SK-N-SH (cell line): ENCODE measurements around the gene ADGRG2. TPM values are rescaled to one million over a fixed set of nuclear protein-coding genes. Genes with fewer than 3 reads are reported as not detected.

Experiments
- CTCF ChIA-PET: fragments of 300-600, 350-600 bp; formaldehyde crosslinking; extraction: SDS; loops from one replicate; lab custom pipeline; 2021; lab: Yijun Ruan, JAX
- POLR2A ChIA-PET: fragments of 350-600 bp; sonication (Branson Sonifier 250); formaldehyde crosslinking; extraction: SDS; loops from one replicate; lab custom pipeline; 2020; ENCODE audit warnings: antibody characterized with exemption, inconsistent platforms; lab: Yijun Ruan, JAX
- DNase-seq: peaks from one replicate; pipeline ENCODE4 v3.0.0; 2012
- H2AFZ ChIP-seq: fragments of 200-600 bp; sonication (generic); 2 replicates; pipeline ENCODE4 v1.8.1; 2016; ENCODE audit warnings: antibody characterized with exemption, mild to moderate bottlenecking, low read depth
- H3F3A ChIP-seq: fragments of 200-600 bp; sonication (generic); replicated peaks from 2 replicates; pipeline ENCODE3; 2016; ENCODE audit warnings: antibody characterized with exemption, mild to moderate bottlenecking; ENCODE audit not compliant: insufficient read depth
- H3K27ac ChIP-seq, 2 experiments: fragments of 200-500 bp in 1 of 2; fragments of 200-600 bp in 1 of 2; sonication (Bioruptor generic) in 1 of 2; sonication (generic), shearing (Covaris generic) in 1 of 2; 2 replicates each; pipeline versions ENCODE4 v1.5.1 to v1.6.1; 2014 to 2016; ENCODE audit warnings: low read depth in 2 of 2, inconsistent platforms in 1 of 2, low read length in 1 of 2, mild to moderate bottlenecking in 1 of 2, mixed read lengths in 1 of 2
- H3K27me3 ChIP-seq: fragments of 200-600 bp; sonication (generic), shearing (Covaris generic); 2 replicates; pipeline ENCODE4 v1.6.1; 2016; ENCODE audit warnings: mixed run types; ENCODE audit not compliant: insufficient read depth
- H3K36me3 ChIP-seq, 2 experiments: fragments of 200-500 bp in 1 of 2; fragments of 200-600 bp in 1 of 2; sonication (Bioruptor generic) in 1 of 2; sonication (generic) in 1 of 2; replicated peaks in 1 of 2; 2 replicates each; pipeline versions ENCODE3 to v1.5.1; 2014 to 2016; ENCODE audit warnings: low read length in 1 of 2, mild to moderate bottlenecking in 1 of 2; ENCODE audit not compliant: insufficient read depth in 2 of 2, control insufficient read depth in 1 of 2
- H3K4me1 ChIP-seq, 2 experiments: fragments of 200-500 bp in 1 of 2; fragments of 200-600 bp in 1 of 2; sonication (Bioruptor generic) in 1 of 2; sonication (generic), shearing (Covaris generic) in 1 of 2; 2 replicates each; pipeline versions ENCODE4 v1.5.1 to v1.6.1; 2014 to 2016; ENCODE audit warnings: low read depth in 1 of 2, low read length in 1 of 2, mixed run types in 1 of 2; ENCODE audit not compliant: insufficient read depth in 2 of 2, control insufficient read depth in 1 of 2
- H3K4me2 ChIP-seq: fragments of 200-600 bp; sonication (generic), shearing (Covaris generic); 2 replicates; pipeline ENCODE4 v1.6.1; 2017; ENCODE audit warnings: mixed run types
- H3K4me3 ChIP-seq, 2 experiments: fragments of 200-500 bp in 1 of 2; fragments of 200-600 bp in 1 of 2; sonication (Bioruptor generic) in 1 of 2; sonication (generic), shearing (Covaris generic) in 1 of 2; 2 replicates each; pipeline versions ENCODE4 v1.5.1 to v1.8.1; 2014 to 2016; ENCODE audit warnings: low read depth in 2 of 2, inconsistent platforms in 1 of 2, low read length in 1 of 2, mild to moderate bottlenecking in 1 of 2, mixed read lengths in 1 of 2, moderate library complexity in 1 of 2
- H3K79me2 ChIP-seq: fragments of 200-600 bp; sonication (generic); 2 replicates; pipeline ENCODE4 v1.8.1; 2017; ENCODE audit warnings: mild to moderate bottlenecking; ENCODE audit not compliant: insufficient read depth
- H3K9ac ChIP-seq: fragments of 200-600 bp; sonication (generic); 2 replicates; pipeline ENCODE4 v1.6.1; 2017; ENCODE audit warnings: mixed run types
- H3K9me2 ChIP-seq: fragments of 200-600 bp; sonication (generic); 2 replicates; pipeline ENCODE4 v1.6.1; 2017; ENCODE audit warnings: mixed run types
- H3K9me3 ChIP-seq: fragments of 200-600 bp; sonication (generic); 2 replicates; pipeline ENCODE4 v1.6.1; 2017; ENCODE audit warnings: mixed run types, mild to moderate bottlenecking, moderate library complexity
- H4K20me1 ChIP-seq: fragments of 200-600 bp; sonication (generic); 2 replicates; pipeline ENCODE4 v1.6.1; 2017; ENCODE audit warnings: mild to moderate bottlenecking, mixed run types; ENCODE audit not compliant: insufficient read depth
- ELF1 ChIP-seq: IDR thresholded peaks from 2 replicates; pipeline ENCODE4 v1.4.0; 2012
- EP300 ChIP-seq, 2 experiments: IDR thresholded peaks; 2 replicates each; pipeline versions ENCODE4 v1.4.0 to v1.6.1; 2012; ENCODE audit warnings: borderline replicate concordance in 1 of 2, low read depth in 1 of 2, low read length in 1 of 2
- EZH2phosphoT487 ChIP-seq: fragments of 200-600 bp; sonication (generic); IDR thresholded peaks from 2 replicates; pipeline ENCODE4 v1.6.1; 2017; ENCODE audit warnings: low read depth, mixed run types, mild to moderate bottlenecking, antibody characterized with exemption, moderate library complexity, borderline replicate concordance
- GATA2 ChIP-seq: sonication (generic); formaldehyde crosslinking; IDR thresholded peaks from 2 replicates; pipeline ENCODE4 v1.5.0; 2020; ENCODE audit warnings: mild to moderate bottlenecking, missing genetic modification reagents
- JUND ChIP-seq: IDR thresholded peaks from 2 replicates; pipeline ENCODE4 v1.4.0; 2012
- MXI1 ChIP-seq: IDR thresholded peaks from 2 replicates; pipeline ENCODE4 v1.6.1; 2012; ENCODE audit warnings: mild to moderate bottlenecking, low read depth, low read length, improper control_type of control experiment
- RAD21 ChIP-seq: IDR thresholded peaks from 2 replicates; pipeline ENCODE4 v1.6.1; 2012; ENCODE audit warnings: mild to moderate bottlenecking, low read length
- RCOR1 ChIP-seq: fragments of 150-350 bp; IDR thresholded peaks from 2 replicates; pipeline ENCODE4 v1.6.1; 2017; ENCODE audit warnings: antibody characterized with exemption, low read length
- RXRA ChIP-seq: IDR thresholded peaks from 2 replicates; pipeline ENCODE4 v1.4.0; 2012; ENCODE audit warnings: low read depth, mild to moderate bottlenecking, borderline replicate concordance
- SIN3A ChIP-seq: IDR thresholded peaks from 2 replicates; pipeline ENCODE4 v1.6.1; 2012; ENCODE audit warnings: low read depth, mild to moderate bottlenecking, low read length, moderate library complexity, borderline replicate concordance
- SMC3 ChIP-seq: IDR thresholded peaks from 2 replicates; pipeline ENCODE4 v1.6.1; 2012; ENCODE audit warnings: low read depth, low read length, improper control_type of control experiment
- TEAD4 ChIP-seq: IDR thresholded peaks from 2 replicates; pipeline ENCODE4 v1.4.0; 2012; ENCODE audit warnings: mild to moderate bottlenecking, borderline replicate concordance; ENCODE audit not compliant: insufficient read depth
- YY1 ChIP-seq: IDR thresholded peaks from 2 replicates; pipeline ENCODE4 v1.4.0; 2012; ENCODE audit warnings: low read depth, mild to moderate bottlenecking
- WGBS: methylation state at CpG from one replicate; pipeline ENCODE4 v1.1.6; 2017; ENCODE audit warnings: low lambda C conversion rate; 5-methylcytosine and 5-hydroxymethylcytosine counted together
- polyA plus RNA-seq, 3 experiments: library from polyadenylated mRNA; depleted of rRNA; stranded (reverse); fragments of >200 nt; gene quantifications; 2 replicates each; pipeline ENCODE4 v1.2.3, GENCODE V29; 2012
- TF ChIP-seq, protein P1 (sequence below): fragments of 200-600 bp; sonication (generic); IDR thresholded peaks from 2 replicates; pipeline ENCODE4 v1.6.1; 2017; ENCODE audit warnings: antibody characterized with exemption, mild to moderate bottlenecking, moderate library complexity
- TF ChIP-seq, protein P2 (sequence below): IDR thresholded peaks from 2 replicates; pipeline ENCODE4 v1.4.0; 2012; ENCODE audit warnings: low read depth, borderline replicate concordance

ADGRG2 gene
- polyA plus RNA-seq, 1 of the 3 experiments (the other 2 are of a cell fraction), result 0.08 TPM

DNA sequence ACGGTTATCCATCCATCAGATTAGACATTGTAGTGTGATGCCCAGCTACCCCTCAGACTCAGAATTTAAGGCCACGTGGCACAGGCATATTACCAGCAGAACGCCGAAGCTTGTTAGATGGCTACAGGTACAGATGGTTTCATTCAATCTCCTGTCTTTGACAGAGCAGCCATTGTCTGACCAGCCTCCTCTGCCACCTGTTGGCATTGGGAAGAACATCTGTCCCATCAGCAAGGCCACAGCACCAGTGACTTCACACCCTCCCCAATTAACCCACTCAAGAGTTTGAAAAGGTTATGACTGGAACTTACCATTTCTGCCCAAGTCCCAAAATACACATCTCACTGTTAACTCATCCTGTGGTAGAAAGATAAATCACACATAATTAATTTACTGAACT lies 116.4 kb downstream of the ADGRG2 start:
- Histone ChIP-seq H3K9ac (no peak overlapping the region), H3K27ac (no peak overlapping the region), H3K4me1 (no peaks in the 10 kb centered on the region), H4K20me1 (no peaks in the 10 kb centered on the region), H2AFZ (no peak overlapping the region), H3F3A (no peaks in the 10 kb centered on the region), H3K79me2 (no peaks in the 10 kb centered on the region), H3K4me2 (no peak overlapping the region), H3K27me3 (no peaks in the 10 kb centered on the region), H3K36me3 (no peaks in the 10 kb centered on the region), H3K9me2 (no peaks in the 10 kb centered on the region), H3K9me3 (no peaks in the 10 kb centered on the region), H3K4me3 (no peak overlapping the region)
- no peak for TF ChIP-seq RXRA
- peak; percentile 25; the same call in 1 of the 2 replicates for TF ChIP-seq RAD21
- peak; percentile 14 for DNase-seq
- ChIA-PET CTCF (interaction anchor here (1.5 to 7.2 kb wide), 3 partner anchors 10 to 596 kb away, joined by 3 to 52 read pairs (median 4); no protein-coding TSS in a partner anchor), POLR2A (no interaction called here)
- 53% methylated on average over 4 of the region's 4 CpGs for WGBS

DNA sequence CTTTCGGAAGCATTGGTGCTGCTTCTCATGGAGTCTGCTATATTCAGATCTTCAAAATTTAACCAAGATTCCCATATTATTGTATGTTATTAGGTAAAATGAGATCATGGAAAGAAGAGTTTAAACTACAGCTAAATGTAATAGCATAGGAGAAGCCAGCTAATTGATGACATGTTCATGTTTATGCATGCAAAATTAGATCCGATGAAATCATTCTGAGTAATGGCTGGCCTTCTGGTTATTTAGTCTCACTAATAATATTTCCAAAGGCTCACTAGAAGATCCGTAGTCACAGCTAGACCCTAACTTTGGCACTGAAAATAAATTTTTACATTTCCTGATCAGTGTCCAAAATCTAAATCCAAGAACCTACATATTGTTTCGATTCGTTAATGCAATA lies 118.5 kb downstream of the ADGRG2 start:
- no peak for DNase-seq

DNA sequence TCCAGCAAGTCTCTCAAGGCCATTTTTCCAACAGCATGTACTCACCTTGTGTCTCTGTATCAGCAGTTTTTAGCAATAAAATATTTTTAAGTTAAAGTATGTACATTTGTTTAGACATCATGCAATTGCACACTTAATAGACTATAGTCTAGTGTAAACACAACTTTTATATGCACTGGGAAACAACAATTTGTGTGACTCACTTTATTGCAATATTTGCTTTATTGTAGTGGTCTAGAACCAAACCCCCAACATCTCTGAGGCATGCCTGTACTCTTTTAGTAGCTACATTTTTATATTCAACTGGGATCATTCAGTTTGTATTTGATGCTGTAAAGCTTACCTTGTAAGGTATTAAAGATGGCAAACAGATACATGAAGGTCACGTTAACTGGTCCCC lies 123.6 kb downstream of the ADGRG2 start:
- Histone ChIP-seq H2AFZ (no peak overlapping the region), H3K27ac (no peak overlapping the region), H3K9me3 (no peaks in the 10 kb centered on the region), H3K9ac (no peak overlapping the region), H3K4me1 (no peaks in the 10 kb centered on the region; a peak in 1 of 4 replicates), H3F3A (peaks cover 3% of the 10 kb centered on the region), H3K27me3 (no peaks in the 10 kb centered on the region), H3K9me2 (no peaks in the 10 kb centered on the region), H3K4me3 (no peak overlapping the region), H3K4me2 (no peak overlapping the region), H3K36me3 (no peaks in the 10 kb centered on the region), H3K79me2 (no peaks in the 10 kb centered on the region), H4K20me1 (no peaks in the 10 kb centered on the region)
- DNase-seq, result no peak
- 35% methylated on average over 1 of the region's 1 CpG for WGBS
- POLR2A ChIA-PET, result no interaction called here
- CTCF ChIA-PET, result interaction anchor here (0.9 to 1.8 kb wide), 2 partner anchors 11 to 18 kb away, joined by 3 to 8 read pairs; no protein-coding TSS in a partner anchor
- TF ChIP-seq RAD21 (no peak), YY1 (no peak), SMC3 (no peak), EZH2phosphoT487 (no peak), EP300 (IDR thresholded peaks at IDR 0.05; ENCODE audit: borderline replicate concordance in 1 of 2, low read depth in 1 of 2, low read length in 1 of 2) (no peak), JUND (no peak), TEAD4 (no peak)
- TF ChIP-seq, protein P1, sequence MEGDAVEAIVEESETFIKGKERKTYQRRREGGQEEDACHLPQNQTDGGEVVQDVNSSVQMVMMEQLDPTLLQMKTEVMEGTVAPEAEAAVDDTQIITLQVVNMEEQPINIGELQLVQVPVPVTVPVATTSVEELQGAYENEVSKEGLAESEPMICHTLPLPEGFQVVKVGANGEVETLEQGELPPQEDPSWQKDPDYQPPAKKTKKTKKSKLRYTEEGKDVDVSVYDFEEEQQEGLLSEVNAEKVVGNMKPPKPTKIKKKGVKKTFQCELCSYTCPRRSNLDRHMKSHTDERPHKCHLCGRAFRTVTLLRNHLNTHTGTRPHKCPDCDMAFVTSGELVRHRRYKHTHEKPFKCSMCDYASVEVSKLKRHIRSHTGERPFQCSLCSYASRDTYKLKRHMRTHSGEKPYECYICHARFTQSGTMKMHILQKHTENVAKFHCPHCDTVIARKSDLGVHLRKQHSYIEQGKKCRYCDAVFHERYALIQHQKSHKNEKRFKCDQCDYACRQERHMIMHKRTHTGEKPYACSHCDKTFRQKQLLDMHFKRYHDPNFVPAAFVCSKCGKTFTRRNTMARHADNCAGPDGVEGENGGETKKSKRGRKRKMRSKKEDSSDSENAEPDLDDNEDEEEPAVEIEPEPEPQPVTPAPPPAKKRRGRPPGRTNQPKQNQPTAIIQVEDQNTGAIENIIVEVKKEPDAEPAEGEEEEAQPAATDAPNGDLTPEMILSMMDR, result no peak

More for the DNA sequence above, 118.5 kb downstream of the ADGRG2 start:
- ChIA-PET POLR2A (no interaction called here), CTCF (interaction anchor here (0.9 to 7.2 kb wide), 4 partner anchors 10 to 330 kb away, joined by 3 to 52 read pairs (median 3); no protein-coding TSS in a partner anchor)
- 54% methylated on average over 5 of the region's 5 CpGs for WGBS
- Histone ChIP-seq H3F3A (no peaks in the 10 kb centered on the region), H3K79me2 (no peaks in the 10 kb centered on the region), H4K20me1 (no peaks in the 10 kb centered on the region), H3K9me2 (no peaks in the 10 kb centered on the region), H2AFZ (no peak overlapping the region), H3K4me3 (no peak overlapping the region), H3K4me2 (no peak overlapping the region), H3K27me3 (no peaks in the 10 kb centered on the region), H3K9me3 (no peaks in the 10 kb centered on the region), H3K36me3 (no peaks in the 10 kb centered on the region), H3K27ac (no peak overlapping the region), H3K9ac (no peak overlapping the region), H3K4me1 (no peaks in the 10 kb centered on the region; a peak in 1 of 4 replicates)
- TF ChIP-seq GATA2 (CRISPR knock-in tag) (no peak), SIN3A (no peak), RAD21 (no peak), MXI1 (no peak), ELF1 (no peak), YY1 (no peak), RCOR1 (no peak)
- TF ChIP-seq, protein P2, sequence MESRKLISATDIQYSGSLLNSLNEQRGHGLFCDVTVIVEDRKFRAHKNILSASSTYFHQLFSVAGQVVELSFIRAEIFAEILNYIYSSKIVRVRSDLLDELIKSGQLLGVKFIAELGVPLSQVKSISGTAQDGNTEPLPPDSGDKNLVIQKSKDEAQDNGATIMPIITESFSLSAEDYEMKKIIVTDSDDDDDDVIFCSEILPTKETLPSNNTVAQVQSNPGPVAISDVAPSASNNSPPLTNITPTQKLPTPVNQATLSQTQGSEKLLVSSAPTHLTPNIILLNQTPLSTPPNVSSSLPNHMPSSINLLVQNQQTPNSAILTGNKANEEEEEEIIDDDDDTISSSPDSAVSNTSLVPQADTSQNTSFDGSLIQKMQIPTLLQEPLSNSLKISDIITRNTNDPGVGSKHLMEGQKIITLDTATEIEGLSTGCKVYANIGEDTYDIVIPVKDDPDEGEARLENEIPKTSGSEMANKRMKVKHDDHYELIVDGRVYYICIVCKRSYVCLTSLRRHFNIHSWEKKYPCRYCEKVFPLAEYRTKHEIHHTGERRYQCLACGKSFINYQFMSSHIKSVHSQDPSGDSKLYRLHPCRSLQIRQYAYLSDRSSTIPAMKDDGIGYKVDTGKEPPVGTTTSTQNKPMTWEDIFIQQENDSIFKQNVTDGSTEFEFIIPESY, result no peak
